NK-92 treated with Interleukin-12 subunit alpha and Interleukin-12 subunit beta, amount 100 ng/mL, for 24 hours (cell line): ENCODE measurements around the gene RGS7.

Experiments used
- DNase-seq: peaks from one replicate; lab custom pipeline; 2025; lab: John Stamatoyannopoulos, UW

The RGS7 gene

GRCh38 chr1:241079459-241079858 lies 277.5 kb downstream of the RGS7 start:
- DNase-seq, result no peak

- DNase-seq, result no peak
Measured at GRCh38 chr1:241079047-241079446, 278.0 kb downstream of the RGS7 start.

- no peak for DNase-seq
Measured at GRCh38 chr1:241077386-241078147, 279.4 kb downstream of the RGS7 start.

- DNase-seq, result no peak
Measured at GRCh38 chr1:241074507-241074906, 282.5 kb downstream of the RGS7 start.

GRCh38 chr1:241068359-241068758 lies 288.6 kb downstream of the RGS7 start:
- no peak for DNase-seq

GRCh38 chr1:241063276-241063675 lies 293.7 kb downstream of the RGS7 start:
- DNase-seq, result no peak

GRCh38 chr1:241061062-241061461 lies 295.9 kb downstream of the RGS7 start:
- DNase-seq, result no peak

GRCh38 chr1:241048622-241049021 lies 308.4 kb downstream of the RGS7 start:
- no peak for DNase-seq

GRCh38 chr1:241045659-241046058 lies 311.3 kb downstream of the RGS7 start:
- no peak for DNase-seq

- DNase-seq, result no peak
Measured at GRCh38 chr1:241034203-241034936, 322.6 kb downstream of the RGS7 start.

GRCh38 chr1:241024834-241025233 lies 332.2 kb downstream of the RGS7 start:
- DNase-seq, result no peak

- DNase-seq, result no peak
Measured at GRCh38 chr1:241022366-241022765, 334.6 kb downstream of the RGS7 start.

GRCh38 chr1:241020851-241021697 lies 335.9 kb downstream of the RGS7 start:
- DNase-seq, result no peak

- no peak for DNase-seq
Measured at GRCh38 chr1:241012708-241013340, 344.2 kb downstream of the RGS7 start.

- no peak for DNase-seq
Measured at GRCh38 chr1:241007668-241008067, 349.3 kb downstream of the RGS7 start.

- DNase-seq, result no peak
Measured at GRCh38 chr1:240999826-241000225, 357.2 kb downstream of the RGS7 start.

GRCh38 chr1:240998441-240999015 lies 358.5 kb downstream of the RGS7 start:
- no peak for DNase-seq

GRCh38 chr1:240998024-240998423 lies 359.0 kb downstream of the RGS7 start:
- DNase-seq, result no peak

- no peak for DNase-seq
Measured at GRCh38 chr1:240993004-240993403, 364.0 kb downstream of the RGS7 start.

- DNase-seq, result no peak
Measured at GRCh38 chr1:240991230-240991629, 365.8 kb downstream of the RGS7 start.

- no peak for DNase-seq
Measured at GRCh38 chr1:240987928-240988327, 369.1 kb downstream of the RGS7 start.

- DNase-seq, result no peak
Measured at GRCh38 chr1:240985081-240985480, 371.9 kb downstream of the RGS7 start.
